NCI-H128 (cell line): ENCODE data around the gene FBXW11.
"Not testable (repeated sequence)": the region's sequence is repeated elsewhere in the genome, so short reads cannot be mapped to it uniquely, and the experiment has no call there.

Source experiments
- DNase-seq: peaks from one replicate; lab custom pipeline; 2025; ENCODE audit not compliant: unreplicated experiment; lab: John Stamatoyannopoulos, UW

Gene FBXW11

GRCh38 chr5:171915700-171916099, 90.7 kb downstream of the FBXW11 start:
- not testable (repeated sequence) for DNase-seq

GRCh38 chr5:171914726-171915338, 91.6 kb downstream of the FBXW11 start:
- DNase-seq: no peak

GRCh38 chr5:171913987-171914273, 92.5 kb downstream of the FBXW11 start:
- no peak for DNase-seq

- DNase-seq: no peak
These were observed 95.3 kb downstream of the FBXW11 start for GRCh38 chr5:171911152-171911551.

- DNase-seq: no peak
These were observed 97.8 kb downstream of the FBXW11 start for GRCh38 chr5:171908638-171909037.

- no peak for DNase-seq
These were observed 98.6 kb downstream of the FBXW11 start for GRCh38 chr5:171907725-171908343.

GRCh38 chr5:171906703-171907590, 99.5 kb downstream of the FBXW11 start:
- no peak for DNase-seq

GRCh38 chr5:171906066-171906570, 100.3 kb downstream of the FBXW11 start:
- DNase-seq: no peak

- DNase-seq: no peak
These were observed 101.6 kb downstream of the FBXW11 start for GRCh38 chr5:171904886-171905285.

GRCh38 chr5:171901764-171902163, 104.7 kb downstream of the FBXW11 start:
- DNase-seq: no peak

- DNase-seq: no peak
These were observed 106.6 kb downstream of the FBXW11 start for GRCh38 chr5:171899792-171900191.

GRCh38 chr5:171898879-171899278, 107.6 kb downstream of the FBXW11 start:
- DNase-seq: no peak

GRCh38 chr5:171898386-171898785, 108.1 kb downstream of the FBXW11 start:
- DNase-seq: no peak

GRCh38 chr5:171897231-171897630, 109.2 kb downstream of the FBXW11 start:
- no peak for DNase-seq

GRCh38 chr5:171895081-171895480, 111.4 kb downstream of the FBXW11 start:
- DNase-seq: no peak

- DNase-seq: no peak
These were observed 113.0 kb downstream of the FBXW11 start for GRCh38 chr5:171893290-171893886.

GRCh38 chr5:171891595-171891994, 114.8 kb downstream of the FBXW11 start:
- no peak for DNase-seq

GRCh38 chr5:171891150-171891549, 115.3 kb downstream of the FBXW11 start:
- DNase-seq: no peak

GRCh38 chr5:171888051-171888481, 118.4 kb downstream of the FBXW11 start:
- DNase-seq: no peak

- not testable (repeated sequence) for DNase-seq
These were observed 120.4 kb downstream of the FBXW11 start for GRCh38 chr5:171886037-171886436.

- no peak for DNase-seq
These were observed 124.3 kb downstream of the FBXW11 start for GRCh38 chr5:171882118-171882517.
